AG10803 (cell line): ENCODE results near the gene MYRF.

Experiments
- DNase-seq: peaks from one replicate; pipeline ENCODE4 v3.0.0; 2010; ENCODE audit warnings: low read depth
- H3K4me3 ChIP-seq: 2 replicates; pipeline ENCODE4 v1.5.1; 2011; ENCODE audit warnings: mild to moderate bottlenecking, low read length, control low read depth
- TF ChIP-seq, protein P1 (sequence below): conservative IDR thresholded peaks from 2 replicates; pipeline ENCODE4 v1.5.1; 2011; ENCODE audit warnings: mild to moderate bottlenecking, low read length, control low read depth, inconsistent platforms

The MYRF gene

DNA sequence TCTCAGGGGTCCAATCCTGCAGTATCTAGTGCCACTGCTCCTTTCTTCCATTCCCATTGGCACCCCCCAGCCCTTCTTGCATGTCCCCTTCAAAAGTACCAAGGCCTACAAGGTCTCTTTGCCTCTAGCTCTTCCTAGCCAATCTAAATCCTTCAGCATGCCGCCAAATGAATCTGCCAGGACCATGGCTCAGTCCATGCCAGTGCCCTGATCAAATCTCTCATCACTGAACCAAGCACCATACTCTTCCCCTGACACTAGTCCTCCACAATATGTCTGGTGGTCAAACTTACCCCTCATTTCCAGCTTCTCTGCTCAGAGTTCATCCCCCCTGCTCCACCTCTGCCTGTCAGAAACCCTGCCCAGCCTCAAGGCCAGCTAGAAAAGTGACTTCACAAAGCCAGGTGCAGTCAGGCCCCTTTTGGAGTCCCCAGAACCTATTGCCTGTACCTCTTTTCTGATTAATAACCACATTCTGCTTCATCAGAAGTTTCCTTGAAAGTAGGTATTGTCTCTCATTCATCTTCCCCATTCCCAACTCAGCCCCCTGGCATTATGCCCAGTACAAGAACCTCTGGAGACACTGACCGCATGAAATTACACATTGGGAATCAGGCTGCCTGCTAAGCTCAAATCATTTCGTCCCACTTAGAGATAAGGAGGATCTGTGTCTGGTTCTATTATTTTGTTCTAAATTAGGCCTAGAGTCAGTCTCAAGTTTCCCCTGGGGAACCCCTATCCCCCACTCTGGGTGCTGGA is 51.6 kb downstream of the MYRF start:
- no peak for DNase-seq
- no peak overlapping the region for H3K4me3 ChIP-seq
- TF ChIP-seq, protein P1, sequence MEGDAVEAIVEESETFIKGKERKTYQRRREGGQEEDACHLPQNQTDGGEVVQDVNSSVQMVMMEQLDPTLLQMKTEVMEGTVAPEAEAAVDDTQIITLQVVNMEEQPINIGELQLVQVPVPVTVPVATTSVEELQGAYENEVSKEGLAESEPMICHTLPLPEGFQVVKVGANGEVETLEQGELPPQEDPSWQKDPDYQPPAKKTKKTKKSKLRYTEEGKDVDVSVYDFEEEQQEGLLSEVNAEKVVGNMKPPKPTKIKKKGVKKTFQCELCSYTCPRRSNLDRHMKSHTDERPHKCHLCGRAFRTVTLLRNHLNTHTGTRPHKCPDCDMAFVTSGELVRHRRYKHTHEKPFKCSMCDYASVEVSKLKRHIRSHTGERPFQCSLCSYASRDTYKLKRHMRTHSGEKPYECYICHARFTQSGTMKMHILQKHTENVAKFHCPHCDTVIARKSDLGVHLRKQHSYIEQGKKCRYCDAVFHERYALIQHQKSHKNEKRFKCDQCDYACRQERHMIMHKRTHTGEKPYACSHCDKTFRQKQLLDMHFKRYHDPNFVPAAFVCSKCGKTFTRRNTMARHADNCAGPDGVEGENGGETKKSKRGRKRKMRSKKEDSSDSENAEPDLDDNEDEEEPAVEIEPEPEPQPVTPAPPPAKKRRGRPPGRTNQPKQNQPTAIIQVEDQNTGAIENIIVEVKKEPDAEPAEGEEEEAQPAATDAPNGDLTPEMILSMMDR, result no peak

DNA sequence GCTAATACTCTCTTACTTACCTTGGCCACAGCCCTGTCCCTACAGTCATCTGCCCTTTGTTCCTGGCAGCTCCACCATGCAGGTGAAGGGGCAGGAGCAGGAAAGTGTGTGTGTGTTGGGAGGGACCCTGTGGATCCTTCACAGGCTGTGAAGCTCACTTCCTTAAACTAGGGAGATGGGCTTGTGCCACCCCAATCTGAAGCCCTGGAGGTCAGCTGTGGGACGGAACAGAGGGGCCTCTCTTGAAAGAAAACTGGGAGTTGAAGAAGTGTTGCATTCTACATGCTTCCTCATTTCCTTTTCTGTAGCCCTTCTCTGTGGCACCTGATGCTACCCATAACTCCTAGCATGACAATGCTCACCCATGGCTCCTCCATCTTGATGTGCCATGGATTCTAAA is 52.7 kb downstream of the MYRF start:
- DNase-seq, result no peak
- TF ChIP-seq, protein P1, result no peak
- H3K4me3 ChIP-seq, result no peak overlapping the region

DNA sequence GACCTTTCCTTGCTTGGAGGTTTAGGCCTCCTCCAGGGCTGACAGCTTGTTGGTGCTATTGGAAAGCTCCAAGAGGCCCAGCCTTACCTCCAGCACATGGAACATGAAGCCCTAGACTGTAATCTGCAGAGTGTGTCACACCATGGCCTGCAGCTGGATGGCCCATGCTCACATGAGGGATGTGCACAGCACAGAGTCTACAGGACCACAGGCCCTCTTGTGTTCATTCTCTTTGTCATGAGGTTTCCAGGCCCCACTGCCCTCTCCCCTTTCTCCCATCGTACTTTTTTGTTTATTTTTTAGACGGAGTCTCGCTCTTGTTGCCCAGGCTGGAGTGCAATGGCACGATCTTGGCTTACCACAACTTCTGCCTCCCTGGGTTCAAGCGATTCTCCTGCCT is 54.3 kb downstream of the MYRF start:
- no peak for DNase-seq
- no peak overlapping the region for H3K4me3 ChIP-seq
- TF ChIP-seq, protein P1, result no peak

DNA sequence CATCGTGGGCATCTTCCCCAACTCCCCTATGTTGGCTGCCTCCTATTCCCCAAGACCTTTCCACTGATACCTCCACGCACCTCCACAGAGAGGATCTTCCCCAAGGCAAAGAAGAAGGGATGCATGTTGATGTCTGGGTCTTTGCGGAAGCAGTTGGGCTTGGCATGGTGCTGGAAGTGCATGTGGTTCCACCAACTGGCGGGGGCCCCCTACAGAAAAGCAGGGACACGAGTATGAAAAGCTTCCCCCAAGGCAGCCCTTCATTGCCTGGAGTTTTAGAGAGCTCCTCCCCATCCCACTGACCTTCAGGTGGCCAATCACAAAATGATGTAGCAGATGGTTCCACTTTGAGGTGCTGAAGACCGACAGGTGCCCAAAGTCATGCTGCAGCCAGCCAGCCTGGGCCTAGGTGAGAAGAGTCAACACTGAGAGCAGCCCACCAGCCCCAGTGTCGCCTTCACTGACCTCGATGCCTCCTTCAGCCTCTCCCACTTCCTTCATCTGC is 58.3 kb downstream of the MYRF start:
- DNase-seq, result no peak
- TF ChIP-seq, protein P1, result no peak
- H3K4me3 ChIP-seq, result no peak overlapping the region

DNA sequence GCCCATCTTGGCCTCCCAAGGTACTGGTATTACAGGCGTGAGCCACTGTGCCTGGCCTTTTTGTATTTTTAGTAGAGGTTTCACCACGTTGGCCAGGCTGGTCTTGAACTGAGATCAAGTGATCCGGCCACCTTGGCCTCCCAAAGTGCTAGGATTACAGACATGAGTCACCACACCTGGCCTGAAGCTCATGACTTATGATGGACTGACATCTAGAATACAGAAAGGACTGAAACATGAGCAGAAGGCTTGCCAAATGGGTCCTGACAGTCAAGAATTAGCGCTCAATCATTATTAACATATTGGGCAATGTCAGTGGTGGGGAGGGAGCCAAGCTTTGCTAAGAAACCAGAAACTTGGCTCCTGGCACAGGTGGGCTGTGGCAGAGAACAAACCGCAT is 59.4 kb downstream of the MYRF start:
- no peak overlapping the region for H3K4me3 ChIP-seq
- TF ChIP-seq, protein P1, result no peak
- no peak for DNase-seq

DNA sequence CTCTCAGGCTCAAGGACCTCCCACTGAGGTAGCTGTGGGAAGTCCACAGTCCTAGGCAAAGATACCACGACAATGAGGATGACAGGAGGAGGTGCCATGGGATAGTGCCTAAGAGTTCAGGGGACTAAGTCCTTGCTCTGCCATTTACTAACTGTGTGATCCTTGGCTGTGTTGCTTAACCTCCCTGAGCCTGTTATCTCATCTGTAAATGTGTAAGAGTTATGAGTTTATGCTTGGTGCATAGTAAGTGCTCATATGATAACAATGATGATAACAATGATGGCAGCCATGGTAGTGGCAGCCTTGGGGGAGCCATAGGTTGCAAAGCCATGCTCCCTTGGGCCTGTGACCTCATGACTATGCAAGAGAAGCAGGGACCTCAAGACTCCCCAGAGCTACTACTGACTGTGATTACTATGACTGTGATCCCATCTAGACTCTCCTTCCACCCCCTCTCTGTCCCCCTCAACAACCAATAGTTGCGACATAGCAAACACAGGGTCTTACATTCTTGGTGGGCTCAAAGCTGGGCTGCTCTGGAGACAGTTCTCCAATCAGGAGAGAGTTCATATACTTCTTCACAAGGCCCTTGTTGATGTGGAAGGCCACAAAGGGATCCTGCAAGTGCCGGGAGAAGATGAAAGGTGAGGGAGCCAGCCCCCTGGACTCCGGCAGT is 60.4 kb downstream of the MYRF start:
- no peak for DNase-seq

More for the DNA sequence above, 60.4 kb downstream of the MYRF start:
- TF ChIP-seq, protein P1, result no peak
- H3K4me3 ChIP-seq, result no peak overlapping the region
